ENCODE data around the gene PSTPIP2.
"Not testable (repeated sequence)": the region's sequence is repeated elsewhere in the genome, so short reads cannot be mapped to it uniquely, and the experiment has no call there.

Gene PSTPIP2

GRCh38 chr18:46096651-46097300 is 24.7 kb upstream of the PSTPIP2 start:
- H3K4me3 ChIP-seq (ENCODE audit: low read depth, low read length), result peak overlapping the region; percentile 100
- peak overlapping the region; percentile 94 for H3K9ac ChIP-seq (ENCODE audit: low read depth, low read length)
- H3K27me3 ChIP-seq (ENCODE audit: control insufficient read depth, insufficient read depth, low read length), result no peaks in the 10 kb centered on the region
- H3K9me3 ChIP-seq (ENCODE audit: control insufficient read depth, insufficient read depth, low read length), result no peaks in the 10 kb centered on the region
- H3K4me1 ChIP-seq (ENCODE audit: control insufficient read depth, insufficient read depth, low read length), result peaks cover 7% of the 10 kb centered on the region; the same call in 1 of the 2 replicates
- H3K27ac ChIP-seq (ENCODE audit: low read depth, low read length), result no peak overlapping the region
- peaks cover 39% of the 10 kb centered on the region for H3K36me3 ChIP-seq (ENCODE audit: control insufficient read depth, insufficient read depth, low read length)

GRCh38 chr18:46095532-46095931 is 23.5 kb upstream of the PSTPIP2 start:
- no peak overlapping the region for H3K9ac ChIP-seq (ENCODE audit: low read depth, low read length)
- H3K36me3 ChIP-seq (ENCODE audit: control insufficient read depth, insufficient read depth, low read length), result peaks cover 51% of the 10 kb centered on the region
- peaks cover 7% of the 10 kb centered on the region; the same call in 1 of the 2 replicates for H3K4me1 ChIP-seq (ENCODE audit: control insufficient read depth, insufficient read depth, low read length)
- no peak overlapping the region for H3K4me3 ChIP-seq (ENCODE audit: low read depth, low read length)
- H3K27ac ChIP-seq (ENCODE audit: low read depth, low read length), result no peak overlapping the region
- no peaks in the 10 kb centered on the region for H3K27me3 ChIP-seq (ENCODE audit: control insufficient read depth, insufficient read depth, low read length)
- H3K9me3 ChIP-seq (ENCODE audit: control insufficient read depth, insufficient read depth, low read length), result no peaks in the 10 kb centered on the region

- H3K27ac ChIP-seq (ENCODE audit: low read depth, low read length), result peak overlapping the region; percentile 61
- H3K4me3 ChIP-seq (ENCODE audit: low read depth, low read length); H3K9me3 ChIP-seq (ENCODE audit: control insufficient read depth, insufficient read depth, low read length); H3K4me1 ChIP-seq (ENCODE audit: control insufficient read depth, insufficient read depth, low read length); H3K9ac ChIP-seq (ENCODE audit: low read depth, low read length); H3K27me3 ChIP-seq (ENCODE audit: control insufficient read depth, insufficient read depth, low read length): not testable (repeated sequence)
- peaks cover 100% of the 10 kb centered on the region for H3K36me3 ChIP-seq (ENCODE audit: control insufficient read depth, insufficient read depth, low read length)
These were observed 16.4 kb upstream of the PSTPIP2 start for GRCh38 chr18:46088501-46088900.

- Histone ChIP-seq H3K9ac (ENCODE audit: low read depth, low read length) (no peak overlapping the region), H3K9me3 (ENCODE audit: control insufficient read depth, insufficient read depth, low read length) (no peaks in the 10 kb centered on the region), H3K4me3 (ENCODE audit: low read depth, low read length) (no peak overlapping the region), H3K27me3 (ENCODE audit: control insufficient read depth, insufficient read depth, low read length) (no peaks in the 10 kb centered on the region), H3K4me1 (ENCODE audit: control insufficient read depth, insufficient read depth, low read length) (no peaks in the 10 kb centered on the region), H3K36me3 (ENCODE audit: control insufficient read depth, insufficient read depth, low read length) (peaks cover 99% of the 10 kb centered on the region), H3K27ac (ENCODE audit: low read depth, low read length) (no peak overlapping the region)
These were observed 12.4 kb upstream of the PSTPIP2 start for GRCh38 chr18:46084431-46084830.

GRCh38 chr18:46080156-46080555 is 8.1 kb upstream of the PSTPIP2 start:
- peaks cover 66% of the 10 kb centered on the region for H3K36me3 ChIP-seq (ENCODE audit: control insufficient read depth, insufficient read depth, low read length)

GRCh38 chr18:46079336-46079735 is 7.3 kb upstream of the PSTPIP2 start:
- no peaks in the 10 kb centered on the region for H3K4me1 ChIP-seq (ENCODE audit: control insufficient read depth, insufficient read depth, low read length)
- H3K36me3 ChIP-seq (ENCODE audit: control insufficient read depth, insufficient read depth, low read length), result peaks cover 58% of the 10 kb centered on the region
- H3K27ac ChIP-seq (ENCODE audit: low read depth, low read length), result no peak overlapping the region
- H3K9me3 ChIP-seq (ENCODE audit: control insufficient read depth, insufficient read depth, low read length), result no peaks in the 10 kb centered on the region
- no peak overlapping the region for H3K9ac ChIP-seq (ENCODE audit: low read depth, low read length)
- H3K4me3 ChIP-seq (ENCODE audit: low read depth, low read length), result no peak overlapping the region
- H3K27me3 ChIP-seq (ENCODE audit: control insufficient read depth, insufficient read depth, low read length), result no peaks in the 10 kb centered on the region

More at GRCh38 chr18:46080156-46080555, 8.1 kb upstream of the PSTPIP2 start:
- Histone ChIP-seq H3K9me3 (ENCODE audit: control insufficient read depth, insufficient read depth, low read length) (no peaks in the 10 kb centered on the region), H3K4me1 (ENCODE audit: control insufficient read depth, insufficient read depth, low read length) (no peaks in the 10 kb centered on the region), H3K27me3 (ENCODE audit: control insufficient read depth, insufficient read depth, low read length) (no peaks in the 10 kb centered on the region), H3K27ac (ENCODE audit: low read depth, low read length) (no peak overlapping the region), H3K9ac (ENCODE audit: low read depth, low read length) (no peak overlapping the region), H3K4me3 (ENCODE audit: low read depth, low read length) (no peak overlapping the region)

- no peak overlapping the region; the same call in 1 of the 2 replicates for H3K4me3 ChIP-seq (ENCODE audit: low read depth, low read length)
- no peaks in the 10 kb centered on the region for H3K9me3 ChIP-seq (ENCODE audit: control insufficient read depth, insufficient read depth, low read length)
- peaks cover 3% of the 10 kb centered on the region; the same call in 1 of the 2 replicates for H3K36me3 ChIP-seq (ENCODE audit: control insufficient read depth, insufficient read depth, low read length)
- H3K27ac ChIP-seq (ENCODE audit: low read depth, low read length), result no peak overlapping the region
- H3K9ac ChIP-seq (ENCODE audit: low read depth, low read length), result no peak overlapping the region
- peaks cover 32% of the 10 kb centered on the region for H3K27me3 ChIP-seq (ENCODE audit: control insufficient read depth, insufficient read depth, low read length)
- no peaks in the 10 kb centered on the region for H3K4me1 ChIP-seq (ENCODE audit: control insufficient read depth, insufficient read depth, low read length)
These were observed 1.6 kb upstream of the PSTPIP2 start for GRCh38 chr18:46073474-46074331.

GRCh38 chr18:46072959-46073358 is 899 bp upstream of the PSTPIP2 start:
- Histone ChIP-seq H3K27ac (ENCODE audit: low read depth, low read length) (no peak overlapping the region), H3K36me3 (ENCODE audit: control insufficient read depth, insufficient read depth, low read length) (no peaks in the 10 kb centered on the region; the same call in 1 of the 2 replicates), H3K9me3 (ENCODE audit: control insufficient read depth, insufficient read depth, low read length) (no peaks in the 10 kb centered on the region)

GRCh38 chr18:46072376-46072867 is 362 bp upstream of the PSTPIP2 start:
- Histone ChIP-seq H3K4me1 (ENCODE audit: control insufficient read depth, insufficient read depth, low read length) (no peaks in the 10 kb centered on the region), H3K9me3 (ENCODE audit: control insufficient read depth, insufficient read depth, low read length) (no peaks in the 10 kb centered on the region), H3K27me3 (ENCODE audit: control insufficient read depth, insufficient read depth, low read length) (peaks cover 32% of the 10 kb centered on the region), H3K36me3 (ENCODE audit: control insufficient read depth, insufficient read depth, low read length) (no peaks in the 10 kb centered on the region; the same call in 1 of the 2 replicates), H3K27ac (ENCODE audit: low read depth, low read length) (no peak overlapping the region), H3K9ac (ENCODE audit: low read depth, low read length) (no peak overlapping the region), H3K4me3 (ENCODE audit: low read depth, low read length) (peak overlapping the region; percentile 74)

More at GRCh38 chr18:46072959-46073358, 899 bp upstream of the PSTPIP2 start:
- Histone ChIP-seq H3K4me3 (ENCODE audit: low read depth, low read length) (no peak overlapping the region), H3K27me3 (ENCODE audit: control insufficient read depth, insufficient read depth, low read length) (peaks cover 32% of the 10 kb centered on the region), H3K9ac (ENCODE audit: low read depth, low read length) (no peak overlapping the region), H3K4me1 (ENCODE audit: control insufficient read depth, insufficient read depth, low read length) (no peaks in the 10 kb centered on the region)

- Histone ChIP-seq H3K27ac (ENCODE audit: low read depth, low read length) (no peak overlapping the region), H3K27me3 (ENCODE audit: control insufficient read depth, insufficient read depth, low read length) (peaks cover 32% of the 10 kb centered on the region), H3K9ac (ENCODE audit: low read depth, low read length) (no peak overlapping the region), H3K9me3 (ENCODE audit: control insufficient read depth, insufficient read depth, low read length) (no peaks in the 10 kb centered on the region), H3K4me1 (ENCODE audit: control insufficient read depth, insufficient read depth, low read length) (no peaks in the 10 kb centered on the region), H3K36me3 (ENCODE audit: control insufficient read depth, insufficient read depth, low read length) (no peaks in the 10 kb centered on the region), H3K4me3 (ENCODE audit: low read depth, low read length) (peak overlapping the region; percentile 74)
These were observed 1.0 kb downstream of the PSTPIP2 start for GRCh38 chr18:46070815-46071652.

Data from HUES48 (cell line).